Aorta (tissue), 5 donors: ENCODE data around the gene HOXD9. TPM values are rescaled to one million over a fixed set of nuclear protein-coding genes. Genes with fewer than 3 reads are reported as not detected.
A peak's percentile ranks its signal among the peaks of the same experiment; 100 is the strongest.

Experiments used
- ATAC-seq: fragments of 200-7000 bp; cut with Tn5 transposase; one replicate; pipeline ENCODE4 v1.9.1; 2022; ENCODE audit warnings: moderate library complexity; ENCODE audit not compliant: low FRiP score
- DNase-seq, 2 donors: peaks; one replicate each; pipeline ENCODE4 v3.0.0-alpha.2; 2020
- H3K27ac ChIP-seq, 2 donors: one replicate each; pipeline ENCODE4 v1.5.1; 2013; ENCODE audit warnings: low read length in 2 of 2, mild to moderate bottlenecking in 2 of 2, moderate library complexity in 2 of 2, control low read depth in 1 of 2, inconsistent platforms in 1 of 2, low read depth in 1 of 2
- H3K27me3 ChIP-seq, 2 donors: one replicate each; pipeline ENCODE4 v1.6.1; 2013; ENCODE audit warnings: control low read depth in 1 of 2, low read length in 1 of 2, mild to moderate bottlenecking in 1 of 2, moderate library complexity in 1 of 2; ENCODE audit not compliant: insufficient read depth in 2 of 2, control insufficient read depth in 1 of 2
- H3K36me3 ChIP-seq, 2 donors: one replicate each; pipeline ENCODE4 v1.6.1; 2013; ENCODE audit warnings: control low read depth in 1 of 2, low read length in 1 of 2, mild to moderate bottlenecking in 1 of 2; ENCODE audit not compliant: insufficient read depth in 2 of 2, control insufficient read depth in 1 of 2
- H3K4me1 ChIP-seq, 2 donors: one replicate each; pipeline ENCODE4 v1.6.1; 2013; ENCODE audit warnings: low read length in 2 of 2, control low read depth in 1 of 2, mild to moderate bottlenecking in 1 of 2, moderate library complexity in 1 of 2; ENCODE audit not compliant: insufficient read depth in 2 of 2, control insufficient read depth in 1 of 2
- H3K4me3 ChIP-seq, 2 donors: one replicate each; pipeline ENCODE4 v1.5.1; 2013; ENCODE audit warnings: low read length in 2 of 2, control low read depth in 1 of 2, mild to moderate bottlenecking in 1 of 2
- H3K9me3 ChIP-seq: one replicate; pipeline ENCODE4 v1.6.1; 2013; ENCODE audit warnings: mild to moderate bottlenecking, low read length; ENCODE audit not compliant: control insufficient read depth
- WGBS, 2 donors: extraction: QIAGEN DNeasy Blood & Tissue Kit; methylation state at CpG; one replicate each; pipeline ENCODE4 v1.1.7; 2013; 5-methylcytosine and 5-hydroxymethylcytosine counted together
- intact Hi-C, 2 donors: fragments of 100-400 bp; cut with DNase I; formaldehyde crosslinking; loops; one replicate each; pipeline versions ENCODE4 v1.14.2 to v1.15.0; 2022
- polyA plus RNA-seq, 2 donors: library from polyadenylated mRNA; stranded (reverse); fragments of 200-250 nt; gene quantifications; one replicate each; pipeline ENCODE4 v1.2.3, GENCODE V29; 2013
- total RNA-seq, 2 donors: library from RNA; stranded (reverse); fragmentation: NEBNext Ultra II Directional; extraction: Animal tissue kit (Norgen Biotek cat#: 25700); gene quantifications; one replicate each; pipeline ENCODE4 v1.2.1, GENCODE V29; 2021
- donor health status: healthy with polysubstance abuse.
- donor health status: Bipolar disorder and iron deficiency.
- donor health status: DM: no; HTN: no; CAD: no.
- donor health status: DM: no; HTN: no; CAD: no.
- donor health status: DM: yes; HTN: yes; CAD: no.

HOXD9 gene
- total and polyA plus RNA-seq, 4 donors = 0.08 to 2.3 (median 1.8) TPM; not detected in 1

- Histone ChIP-seq H3K9me3 (peaks cover 2% of the 10 kb centered on the region), H3K36me3 (no peaks in the 10 kb centered on the region), H3K27ac (no peak overlapping the region), H3K4me1 (no peaks in the 10 kb centered on the region), H3K27me3 (no peaks in the 10 kb centered on the region), H3K4me3 (peak overlapping the region in 1 of 2 donors; percentile 20)
- DNase-seq = peak in 1 of 2 donors; percentile 83
- 1 to 3% methylated on average over 45 to 86 of the region's 86 CpGs for WGBS, 2 donors
- no peak for ATAC-seq
- intact Hi-C loops = loop anchor here in 1 of 2 donors (10.0 kb wide), 1 partner anchor 1745 kb away; the partner anchor contains the start of gene SP9
Measured at GRCh38 chr2:176079831-176080539, 42.5 kb upstream of the HOXD9 start.

GRCh38 chr2:176080540-176081375 is 41.8 kb upstream of the HOXD9 start:
- intact Hi-C loops = loop anchor here in 1 of 2 donors (10.0 kb wide), 1 partner anchor 1746 kb away; the partner anchor contains the start of gene SP9
- WGBS, 2 donors = 9% methylated on average over 67 to 68 of the region's 68 CpGs

GRCh38 chr2:176081376-176081836 is 41.1 kb upstream of the HOXD9 start:
- intact Hi-C loops = loop anchor here in 1 of 2 donors (10.0 kb wide), 1 partner anchor 1747 kb away; the partner anchor contains the start of gene SP9
- ATAC-seq (no peak), DNase-seq (no peak)
- H3K4me1 ChIP-seq = no peaks in the 10 kb centered on the region
- H3K9me3 ChIP-seq = peaks cover 2% of the 10 kb centered on the region
- WGBS, 2 donors = 12 to 13% methylated on average over 17 of the region's 17 CpGs
- no peaks in the 10 kb centered on the region for H3K36me3 ChIP-seq
- H3K27ac ChIP-seq = no peak overlapping the region
- H3K27me3 ChIP-seq = no peaks in the 10 kb centered on the region
- H3K4me3 ChIP-seq = no peak overlapping the region

More at GRCh38 chr2:176080540-176081375, 41.8 kb upstream of the HOXD9 start:
- no peak for ATAC-seq
- DNase-seq = no peak
- H3K4me3 ChIP-seq = peak overlapping the region in 1 of 2 donors; percentile 20
- no peaks in the 10 kb centered on the region for H3K4me1 ChIP-seq
- no peaks in the 10 kb centered on the region for H3K27me3 ChIP-seq
- no peak overlapping the region for H3K27ac ChIP-seq
- no peaks in the 10 kb centered on the region for H3K36me3 ChIP-seq
- peaks cover 2% of the 10 kb centered on the region for H3K9me3 ChIP-seq

GRCh38 chr2:176081837-176082524 is 40.5 kb upstream of the HOXD9 start:
- H3K4me1 ChIP-seq = no peaks in the 10 kb centered on the region
- no peaks in the 10 kb centered on the region for H3K36me3 ChIP-seq
- H3K27me3 ChIP-seq = no peaks in the 10 kb centered on the region
- DNase-seq (no peak), ATAC-seq (no peak)
- WGBS, 2 donors = 12% methylated on average over 62 of the region's 62 CpGs
- H3K27ac ChIP-seq = no peak overlapping the region
- intact Hi-C loops = loop anchor here in 1 of 2 donors (10.0 kb wide), 1 partner anchor 1747 kb away; the partner anchor contains the start of gene SP9
- peaks cover 2% of the 10 kb centered on the region for H3K9me3 ChIP-seq
- H3K4me3 ChIP-seq = no peak overlapping the region

GRCh38 chr2:176082525-176082823 is 40.0 kb upstream of the HOXD9 start:
- DNase-seq (no peak), ATAC-seq (no peak)
- Histone ChIP-seq H3K36me3 (no peaks in the 10 kb centered on the region), H3K27ac (no peak overlapping the region), H3K4me3 (no peak overlapping the region), H3K4me1 (no peaks in the 10 kb centered on the region), H3K27me3 (no peaks in the 10 kb centered on the region), H3K9me3 (peaks cover 2% of the 10 kb centered on the region)
- WGBS, 2 donors = 20 to 21% methylated on average over 10 of the region's 10 CpGs
- intact Hi-C loops = loop anchor here in 1 of 2 donors (10.0 kb wide), 1 partner anchor 1748 kb away; the partner anchor contains the start of gene SP9

- ATAC-seq = no peak
- intact Hi-C loops = loop anchor here in 1 of 2 donors (10.0 kb wide), 1 partner anchor 1748 kb away; the partner anchor contains the start of gene SP9
- Histone ChIP-seq H3K27me3 (no peaks in the 10 kb centered on the region), H3K4me1 (no peaks in the 10 kb centered on the region), H3K4me3 (no peak overlapping the region), H3K36me3 (no peaks in the 10 kb centered on the region), H3K27ac (no peak overlapping the region), H3K9me3 (peaks cover 2% of the 10 kb centered on the region)
- 9% methylated on average over 66 of the region's 66 CpGs for WGBS, 2 donors
- no peak for DNase-seq
Measured at GRCh38 chr2:176082824-176083751, 39.4 kb upstream of the HOXD9 start.

- intact Hi-C loops = loop anchor here in 1 of 2 donors (10.0 kb wide), 1 partner anchor 1749 kb away; the partner anchor contains the start of gene SP9
- no peak for DNase-seq
- H3K27ac ChIP-seq = no peak within 1 kb of the TSS
- H3K9me3 ChIP-seq = peaks cover 2% of the 10 kb centered on the region
- WGBS, 2 donors = 19 to 23% methylated on average over 27 of the region's 27 CpGs
- H3K4me1 ChIP-seq = no peaks in the 10 kb centered on the region
- no peaks in the 10 kb centered on the region for H3K27me3 ChIP-seq
- H3K36me3 ChIP-seq = no peaks in the 10 kb centered on the region
- ATAC-seq = no peak
- H3K4me3 ChIP-seq = no peak within 1 kb of the TSS
Measured at GRCh38 chr2:176083796-176084261, 38.7 kb upstream of the HOXD9 start, which contains the start of gene EVX2. Gene EVX2, minus strand, starts transcription at chr2:176083962. Its CDS starts 186 bp downstream, at chr2:176083776.
